GM13977 (cell line): ENCODE measurements around the gene RNASE12.

ENCODE experiments used
- DNase-seq: peaks from one replicate; pipeline ENCODE4 v3.0.0; 2012; ENCODE audit warnings: low spot score
- in situ Hi-C: fragments of 300-500 bp; cut with MboI; formaldehyde crosslinking; loops from one replicate; pipeline ENCODE4 v1.12.0; 2022; ENCODE audit warnings: low sequenced_read_pairs, low pct_unique_long_range_greater_than_20kb, mixed read lengths, inconsistent platforms; ENCODE audit not compliant: unreplicated experiment
- TF ChIP-seq, protein P1 (sequence below): IDR thresholded peaks from 2 replicates; pipeline ENCODE4 v1.5.1; 2012; ENCODE audit warnings: mild to moderate bottlenecking, control low read depth; ENCODE audit not compliant: insufficient read depth; ENCODE audit errors: extremely low read depth, missing control alignments

Gene RNASE12

DNA sequence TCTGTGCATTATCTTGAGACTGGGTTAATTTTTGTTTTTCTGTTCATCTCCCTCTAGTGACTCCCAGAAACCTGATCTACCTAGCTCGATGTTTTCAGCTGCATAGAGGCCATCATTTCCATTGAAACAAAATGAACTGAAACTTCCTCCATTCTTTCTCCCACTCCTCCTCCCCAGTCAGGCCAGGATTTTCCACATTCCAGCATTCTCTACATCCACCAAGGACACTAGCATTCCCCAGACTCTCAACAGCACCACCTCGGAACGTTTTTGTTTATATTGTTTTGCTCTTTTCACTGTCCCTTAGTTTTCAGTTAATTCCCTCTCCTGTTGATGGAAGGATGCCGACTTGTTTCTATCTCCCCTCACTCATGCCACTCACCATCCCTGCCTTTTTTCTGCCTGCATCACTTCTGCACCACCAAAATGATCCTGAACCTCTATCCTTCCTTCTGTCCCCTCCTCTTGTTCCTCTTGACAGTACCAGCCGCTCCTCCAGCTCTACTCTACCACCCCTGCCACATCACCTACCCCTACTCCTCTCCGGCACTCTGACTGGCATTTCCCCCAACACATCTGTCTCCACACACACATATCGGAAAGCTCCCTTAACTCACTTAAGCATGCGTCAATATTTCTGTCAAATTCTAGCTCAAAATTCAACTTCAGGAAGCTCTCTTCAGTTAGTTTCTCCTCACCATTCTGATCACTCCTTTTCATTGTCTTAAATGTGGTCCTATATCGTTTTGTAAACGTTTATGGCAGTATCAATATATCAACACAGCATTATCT, 37.1 kb upstream of the RNASE12 start:
- TF ChIP-seq, protein P1, sequence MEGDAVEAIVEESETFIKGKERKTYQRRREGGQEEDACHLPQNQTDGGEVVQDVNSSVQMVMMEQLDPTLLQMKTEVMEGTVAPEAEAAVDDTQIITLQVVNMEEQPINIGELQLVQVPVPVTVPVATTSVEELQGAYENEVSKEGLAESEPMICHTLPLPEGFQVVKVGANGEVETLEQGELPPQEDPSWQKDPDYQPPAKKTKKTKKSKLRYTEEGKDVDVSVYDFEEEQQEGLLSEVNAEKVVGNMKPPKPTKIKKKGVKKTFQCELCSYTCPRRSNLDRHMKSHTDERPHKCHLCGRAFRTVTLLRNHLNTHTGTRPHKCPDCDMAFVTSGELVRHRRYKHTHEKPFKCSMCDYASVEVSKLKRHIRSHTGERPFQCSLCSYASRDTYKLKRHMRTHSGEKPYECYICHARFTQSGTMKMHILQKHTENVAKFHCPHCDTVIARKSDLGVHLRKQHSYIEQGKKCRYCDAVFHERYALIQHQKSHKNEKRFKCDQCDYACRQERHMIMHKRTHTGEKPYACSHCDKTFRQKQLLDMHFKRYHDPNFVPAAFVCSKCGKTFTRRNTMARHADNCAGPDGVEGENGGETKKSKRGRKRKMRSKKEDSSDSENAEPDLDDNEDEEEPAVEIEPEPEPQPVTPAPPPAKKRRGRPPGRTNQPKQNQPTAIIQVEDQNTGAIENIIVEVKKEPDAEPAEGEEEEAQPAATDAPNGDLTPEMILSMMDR, result no peak
- in situ Hi-C loops, result no loop called here
- DNase-seq, result no peak

DNA sequence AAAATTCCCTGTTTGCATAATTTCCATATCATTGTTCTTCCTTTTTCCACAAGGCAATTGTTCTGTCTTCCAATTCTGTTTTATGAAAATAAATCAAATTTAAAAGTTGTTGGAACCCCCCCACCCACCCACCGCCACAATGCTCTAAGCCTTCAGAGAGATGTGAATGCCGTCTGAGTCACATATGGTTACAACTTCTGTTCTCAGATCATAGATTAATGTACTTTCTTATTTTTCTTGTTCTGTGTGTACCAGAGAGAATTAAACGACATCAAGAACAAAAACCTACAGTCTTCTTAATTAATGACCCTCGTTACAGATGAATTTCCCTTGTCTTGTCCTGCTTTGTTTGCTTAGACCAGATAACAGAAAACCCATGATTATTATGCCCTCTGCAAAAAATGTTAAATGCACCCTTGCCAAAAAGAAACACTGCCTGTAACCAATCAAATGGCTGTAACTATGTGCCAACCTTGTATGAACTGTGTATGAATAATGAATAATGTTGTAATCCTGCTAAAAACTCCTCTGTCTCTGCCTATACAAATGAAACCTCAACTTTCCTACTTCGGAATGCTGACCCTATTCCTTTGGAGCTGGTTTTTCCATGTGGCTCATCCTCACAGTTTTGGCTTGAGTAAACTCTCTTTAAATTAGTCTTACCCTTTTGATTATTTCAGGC, 36.3 kb upstream of the RNASE12 start:
- DNase-seq, result no peak
- TF ChIP-seq, protein P1, result no peak
- in situ Hi-C loops, result no loop called here

DNA sequence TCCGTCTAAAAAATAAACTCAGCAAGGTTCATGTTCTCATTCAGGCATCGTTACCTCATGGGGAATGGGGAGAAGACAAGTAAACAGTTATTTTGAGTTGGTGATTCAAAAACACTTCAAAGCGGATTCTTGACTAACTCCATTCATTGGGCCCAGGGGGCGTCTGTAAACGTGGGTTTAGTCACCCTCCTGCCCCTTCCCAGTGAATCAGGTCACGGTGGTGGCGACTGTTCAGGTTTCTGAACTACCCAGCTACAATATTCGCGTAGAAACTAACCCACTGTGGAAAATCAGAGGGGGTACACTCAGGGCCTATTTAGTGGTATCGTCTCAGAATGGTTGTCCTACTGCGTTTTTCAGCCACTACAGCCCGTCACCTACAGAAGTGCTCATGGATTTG, 35.1 kb upstream of the RNASE12 start:
- TF ChIP-seq, protein P1, result no peak
- in situ Hi-C loops, result no loop called here
- DNase-seq, result no peak

DNA sequence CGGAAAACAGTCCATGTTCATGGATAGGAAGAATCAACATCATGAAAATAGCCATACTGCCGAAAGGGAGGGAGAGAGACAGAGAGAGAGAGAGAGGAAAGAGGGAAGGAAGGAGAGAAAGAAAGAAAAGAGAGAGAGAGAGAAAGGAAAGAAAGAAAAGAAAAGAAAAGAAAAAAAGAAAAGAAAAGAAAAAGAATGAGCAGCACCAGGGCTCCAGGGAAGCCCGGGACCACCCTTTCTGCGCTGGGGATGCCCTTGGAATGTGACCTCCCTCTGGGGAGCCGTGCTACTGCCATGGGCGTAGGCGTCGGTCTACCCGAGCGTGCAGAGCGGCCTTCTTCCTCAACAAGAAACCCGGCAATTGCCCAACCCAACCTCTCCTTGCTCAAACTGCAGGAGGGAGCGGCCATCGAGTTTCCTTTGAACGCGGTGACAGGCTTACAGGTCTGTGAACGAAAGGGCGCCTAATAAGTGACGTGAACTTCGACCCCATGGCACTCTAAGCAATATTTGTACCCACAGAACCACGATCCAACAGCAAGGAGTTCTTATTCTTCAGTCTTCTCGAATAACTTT, 33.4 kb upstream of the RNASE12 start:
- no peak for DNase-seq

DNA sequence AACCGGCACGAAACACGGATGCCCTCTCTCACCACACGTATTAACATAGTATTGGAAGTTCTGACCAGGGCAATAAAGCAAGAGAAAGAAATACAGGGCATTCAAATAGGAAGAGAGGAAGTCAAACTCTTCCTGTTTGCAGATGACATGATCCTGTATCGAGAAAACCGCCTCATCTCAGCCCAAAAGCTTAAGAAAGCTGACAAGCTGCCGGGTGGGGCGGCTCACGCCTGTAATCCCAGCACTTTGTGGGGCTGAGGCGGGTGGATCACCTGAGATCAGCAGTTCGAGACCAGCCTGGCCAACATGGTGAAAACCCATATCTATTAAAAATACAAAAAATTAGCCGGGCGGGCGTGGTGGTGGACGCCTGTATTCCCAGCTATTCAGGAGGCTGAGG, 32.6 kb upstream of the RNASE12 start:
- in situ Hi-C loops, result no loop called here
- TF ChIP-seq, protein P1, result no peak

More for the DNA sequence above, 33.4 kb upstream of the RNASE12 start:
- TF ChIP-seq, protein P1, result no peak
- in situ Hi-C loops, result no loop called here

DNA sequence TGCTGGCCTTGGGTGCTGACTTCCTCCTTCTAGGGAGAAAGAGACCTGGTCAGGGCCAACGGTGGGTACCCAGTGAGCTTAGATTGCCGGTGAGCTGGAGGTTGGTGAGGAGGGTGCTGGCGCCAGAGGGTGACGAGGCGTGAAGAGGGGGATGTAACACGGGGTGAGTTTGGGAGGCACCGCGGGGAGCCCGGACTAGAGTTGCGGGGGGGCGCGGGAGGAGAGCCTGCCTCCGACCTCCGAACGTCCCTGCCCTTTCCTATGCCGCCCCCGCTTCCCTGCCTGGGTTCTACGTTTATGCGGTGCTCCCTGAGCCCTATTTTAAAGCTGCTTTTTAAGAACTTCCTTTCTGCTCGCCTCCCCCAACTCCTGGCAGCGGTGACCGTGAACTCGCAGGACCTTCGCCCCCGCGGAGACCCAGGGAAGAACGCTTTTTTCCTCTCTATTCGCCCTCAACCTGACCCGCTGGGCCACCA, 31.7 kb upstream of the RNASE12 start:
- TF ChIP-seq, protein P1, result no peak
- no peak for DNase-seq
- in situ Hi-C loops, result no loop called here

More for the DNA sequence above, 32.6 kb upstream of the RNASE12 start:
- no peak for DNase-seq
